ENCODE data around the gene PLCL1.

DNA sequence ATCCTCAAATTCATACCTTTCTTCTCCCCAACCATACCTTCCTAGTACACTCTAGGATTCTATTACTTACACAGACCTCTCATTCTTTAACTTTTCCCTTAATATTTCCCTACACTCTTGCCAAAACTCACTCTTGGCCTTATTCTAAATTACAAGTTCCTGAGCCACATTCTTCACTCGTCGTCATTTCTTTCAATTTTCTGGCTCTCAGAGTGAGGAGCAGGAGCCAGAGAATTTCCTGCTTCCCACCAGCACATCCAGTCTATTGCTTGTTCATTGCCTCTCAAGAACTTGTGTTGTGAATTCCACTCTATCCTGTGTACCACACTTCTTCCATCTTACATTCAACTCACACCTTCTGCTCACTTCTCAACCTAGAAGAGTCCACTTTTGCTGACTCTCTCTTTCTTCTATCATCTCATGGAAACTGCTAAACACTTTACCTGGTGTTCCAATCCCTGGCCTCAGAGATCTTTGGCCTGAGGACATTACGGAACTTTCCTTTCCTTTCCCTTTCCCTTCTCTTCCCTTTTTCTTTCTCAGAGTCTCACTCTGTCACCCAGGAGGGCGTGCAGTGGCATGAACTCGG is 171.6 kb downstream of the PLCL1 start:
- TF ChIP-seq, protein P1, sequence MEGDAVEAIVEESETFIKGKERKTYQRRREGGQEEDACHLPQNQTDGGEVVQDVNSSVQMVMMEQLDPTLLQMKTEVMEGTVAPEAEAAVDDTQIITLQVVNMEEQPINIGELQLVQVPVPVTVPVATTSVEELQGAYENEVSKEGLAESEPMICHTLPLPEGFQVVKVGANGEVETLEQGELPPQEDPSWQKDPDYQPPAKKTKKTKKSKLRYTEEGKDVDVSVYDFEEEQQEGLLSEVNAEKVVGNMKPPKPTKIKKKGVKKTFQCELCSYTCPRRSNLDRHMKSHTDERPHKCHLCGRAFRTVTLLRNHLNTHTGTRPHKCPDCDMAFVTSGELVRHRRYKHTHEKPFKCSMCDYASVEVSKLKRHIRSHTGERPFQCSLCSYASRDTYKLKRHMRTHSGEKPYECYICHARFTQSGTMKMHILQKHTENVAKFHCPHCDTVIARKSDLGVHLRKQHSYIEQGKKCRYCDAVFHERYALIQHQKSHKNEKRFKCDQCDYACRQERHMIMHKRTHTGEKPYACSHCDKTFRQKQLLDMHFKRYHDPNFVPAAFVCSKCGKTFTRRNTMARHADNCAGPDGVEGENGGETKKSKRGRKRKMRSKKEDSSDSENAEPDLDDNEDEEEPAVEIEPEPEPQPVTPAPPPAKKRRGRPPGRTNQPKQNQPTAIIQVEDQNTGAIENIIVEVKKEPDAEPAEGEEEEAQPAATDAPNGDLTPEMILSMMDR (conservative IDR thresholded peaks at IDR 0.05), result no peak
- TF ChIP-seq EZH2 (IDR thresholded peaks at IDR 0.05; ENCODE audit: low read depth), result no peak

All from PC-9 (cell line).